AG04449 (cell line): ENCODE results near the gene CHST11.

Source experiments
- CTCF ChIA-PET: fragments of 350-600 bp; formaldehyde crosslinking; extraction: SDS; loops from one replicate; lab custom pipeline; 2021; ENCODE audit warnings: antibody characterized with exemption; lab: Yijun Ruan, JAX
- POLR2A ChIA-PET: fragments of 400-600, 350-600 bp; formaldehyde crosslinking; extraction: SDS; loops from one replicate; lab custom pipeline; 2020; ENCODE audit warnings: antibody characterized with exemption, inconsistent platforms; lab: Yijun Ruan, JAX
- DNase-seq: peaks from one replicate; pipeline ENCODE4 v3.0.0-alpha.2; 2010; ENCODE audit warnings: low read depth, low spot score
- H3K4me3 ChIP-seq: 2 replicates; pipeline ENCODE4 v1.5.1; 2011; ENCODE audit warnings: low read depth, mild to moderate bottlenecking, control low read depth, low read length
- TF ChIP-seq, protein P1 (sequence below): IDR thresholded peaks from one replicate; pipeline ENCODE4 v1.5.1; 2011; ENCODE audit warnings: mild to moderate bottlenecking, moderate library complexity, low read length, control low read depth, inconsistent platforms; ENCODE audit not compliant: insufficient read depth; ENCODE audit errors: missing control alignments

CHST11 gene

DNA sequence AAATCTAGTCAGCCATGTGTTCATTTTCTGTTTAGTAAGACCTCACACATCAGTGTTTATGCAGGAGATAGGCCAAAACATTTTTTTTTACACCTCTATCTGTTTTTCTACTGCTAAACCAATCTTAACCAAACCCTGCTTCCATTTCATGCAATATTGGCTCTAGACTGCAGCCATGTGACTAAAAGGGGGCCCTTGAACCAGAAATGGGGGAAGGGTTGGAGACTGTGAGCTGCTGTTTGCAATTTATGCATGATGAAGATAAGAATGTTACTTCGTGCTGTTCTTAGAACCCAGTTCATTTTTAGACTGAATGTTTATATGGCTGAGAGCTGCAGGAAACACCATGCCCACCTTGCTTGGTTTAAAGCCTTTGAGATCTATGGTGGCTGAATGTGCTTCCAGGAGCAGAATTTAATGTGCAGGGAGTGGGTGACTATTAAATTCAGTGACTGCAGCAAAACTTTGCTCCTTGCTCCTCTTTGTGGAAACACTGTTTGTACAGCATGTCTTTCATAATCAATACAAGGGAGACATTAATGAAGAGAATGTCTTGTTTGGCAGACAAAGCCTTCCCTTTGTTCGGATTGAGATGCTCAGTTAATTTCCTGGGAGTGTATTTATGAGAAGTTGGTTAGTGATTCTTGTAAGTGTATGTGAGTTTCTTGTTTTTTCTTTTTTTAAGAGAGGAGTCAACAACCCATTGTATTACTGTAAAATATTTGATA is 53.6 kb downstream of the CHST11 start:
- POLR2A ChIA-PET = no interaction called here
- H3K4me3 ChIP-seq = no peak overlapping the region
- DNase-seq = no peak
- CTCF ChIA-PET = no interaction called here
- TF ChIP-seq, protein P1, sequence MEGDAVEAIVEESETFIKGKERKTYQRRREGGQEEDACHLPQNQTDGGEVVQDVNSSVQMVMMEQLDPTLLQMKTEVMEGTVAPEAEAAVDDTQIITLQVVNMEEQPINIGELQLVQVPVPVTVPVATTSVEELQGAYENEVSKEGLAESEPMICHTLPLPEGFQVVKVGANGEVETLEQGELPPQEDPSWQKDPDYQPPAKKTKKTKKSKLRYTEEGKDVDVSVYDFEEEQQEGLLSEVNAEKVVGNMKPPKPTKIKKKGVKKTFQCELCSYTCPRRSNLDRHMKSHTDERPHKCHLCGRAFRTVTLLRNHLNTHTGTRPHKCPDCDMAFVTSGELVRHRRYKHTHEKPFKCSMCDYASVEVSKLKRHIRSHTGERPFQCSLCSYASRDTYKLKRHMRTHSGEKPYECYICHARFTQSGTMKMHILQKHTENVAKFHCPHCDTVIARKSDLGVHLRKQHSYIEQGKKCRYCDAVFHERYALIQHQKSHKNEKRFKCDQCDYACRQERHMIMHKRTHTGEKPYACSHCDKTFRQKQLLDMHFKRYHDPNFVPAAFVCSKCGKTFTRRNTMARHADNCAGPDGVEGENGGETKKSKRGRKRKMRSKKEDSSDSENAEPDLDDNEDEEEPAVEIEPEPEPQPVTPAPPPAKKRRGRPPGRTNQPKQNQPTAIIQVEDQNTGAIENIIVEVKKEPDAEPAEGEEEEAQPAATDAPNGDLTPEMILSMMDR = no peak

DNA sequence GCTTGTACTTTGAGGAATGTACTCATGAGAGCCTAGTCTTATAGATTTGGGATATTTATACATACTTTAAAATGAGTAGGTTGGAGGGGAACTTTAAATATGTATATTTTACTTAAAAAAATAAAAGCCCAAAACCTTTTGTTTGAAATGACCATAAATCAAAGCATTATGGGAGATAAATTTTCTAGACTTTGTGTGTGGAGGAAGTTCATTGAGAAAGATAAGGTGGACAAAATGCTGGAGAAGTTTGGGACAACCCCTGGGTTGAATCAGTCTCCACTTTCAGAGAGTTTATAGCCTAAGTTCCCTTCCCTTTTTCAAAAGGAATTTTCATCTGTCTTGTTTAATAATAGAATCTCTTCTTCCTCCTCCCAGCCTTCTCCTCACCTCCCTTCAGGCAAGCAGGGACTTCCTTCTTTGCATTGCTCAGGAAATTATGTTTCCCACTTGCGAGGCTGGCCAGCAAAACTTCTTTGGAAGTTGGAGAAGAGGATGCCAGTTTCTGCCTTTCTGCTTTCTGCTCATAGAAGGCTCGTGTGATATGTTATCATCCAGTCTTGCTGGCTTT is 54.2 kb downstream of the CHST11 start:
- TF ChIP-seq, protein P1 = no peak
- no peak overlapping the region for H3K4me3 ChIP-seq
- ChIA-PET POLR2A (no interaction called here), CTCF (no interaction called here)
- no peak for DNase-seq

DNA sequence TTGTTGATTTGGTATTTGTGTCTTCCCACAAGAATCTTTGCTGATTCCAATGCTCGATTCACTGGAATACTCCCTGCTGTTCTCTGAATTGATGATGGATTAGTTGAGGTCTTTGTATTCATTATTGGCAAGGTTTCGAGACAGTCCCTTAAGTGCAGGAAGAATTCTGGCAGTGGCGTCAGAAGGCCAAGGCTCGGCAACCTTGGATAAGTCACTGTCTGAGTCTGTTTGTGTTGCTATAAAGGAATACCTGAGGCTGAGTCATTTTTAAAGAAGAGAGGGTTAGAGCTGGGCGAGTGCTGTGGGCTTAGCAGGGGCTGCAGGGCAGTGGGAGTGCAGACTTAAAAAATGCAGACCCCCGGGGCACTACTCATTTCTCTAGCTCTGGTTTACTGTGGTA is 56.9 kb downstream of the CHST11 start:
- no peak for DNase-seq
- ChIA-PET CTCF (no interaction called here), POLR2A (no interaction called here)
- H3K4me3 ChIP-seq = no peak overlapping the region
- TF ChIP-seq, protein P1 = no peak

DNA sequence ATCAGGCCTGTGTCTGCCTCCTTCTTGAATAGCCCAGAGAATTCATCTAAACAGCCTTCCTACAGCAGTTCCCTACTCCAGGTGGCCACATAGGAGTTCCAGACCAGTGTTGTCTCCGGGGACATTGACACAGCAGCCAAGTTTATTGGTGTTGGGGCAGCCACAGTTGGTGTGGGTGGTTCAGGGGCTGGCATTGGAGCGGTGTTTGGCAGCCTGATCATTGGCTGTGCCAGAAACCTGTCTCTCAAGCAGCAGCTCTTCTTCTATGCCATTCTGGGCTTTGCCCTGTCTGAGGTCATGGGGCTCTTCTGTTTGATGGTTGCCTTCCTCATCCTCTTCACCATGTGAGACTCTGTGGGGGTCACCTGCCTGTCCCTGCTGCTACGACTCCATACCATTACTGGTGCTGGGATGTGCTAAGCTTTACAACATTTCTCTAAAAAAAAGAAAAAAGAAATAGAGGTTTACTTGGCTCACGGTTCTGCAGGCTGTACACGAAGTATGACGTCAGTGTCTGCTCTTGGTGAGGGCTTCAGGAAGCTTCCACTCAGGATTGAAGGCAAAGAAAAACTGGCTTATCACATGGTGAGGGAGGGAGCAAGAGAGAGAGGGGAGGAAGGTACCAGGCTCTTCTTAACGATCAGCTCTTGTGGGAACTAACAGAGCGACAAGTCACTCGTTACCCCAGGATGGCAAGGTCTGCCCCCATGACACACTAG is 57.5 kb downstream of the CHST11 start:
- no peak for DNase-seq
- TF ChIP-seq, protein P1 = no peak
- ChIA-PET CTCF (interaction anchor here (1.5 kb wide), 1 partner anchor 13 kb away, joined by 4 read pairs; no protein-coding TSS in a partner anchor), POLR2A (no interaction called here)
- H3K4me3 ChIP-seq = no peak overlapping the region

DNA sequence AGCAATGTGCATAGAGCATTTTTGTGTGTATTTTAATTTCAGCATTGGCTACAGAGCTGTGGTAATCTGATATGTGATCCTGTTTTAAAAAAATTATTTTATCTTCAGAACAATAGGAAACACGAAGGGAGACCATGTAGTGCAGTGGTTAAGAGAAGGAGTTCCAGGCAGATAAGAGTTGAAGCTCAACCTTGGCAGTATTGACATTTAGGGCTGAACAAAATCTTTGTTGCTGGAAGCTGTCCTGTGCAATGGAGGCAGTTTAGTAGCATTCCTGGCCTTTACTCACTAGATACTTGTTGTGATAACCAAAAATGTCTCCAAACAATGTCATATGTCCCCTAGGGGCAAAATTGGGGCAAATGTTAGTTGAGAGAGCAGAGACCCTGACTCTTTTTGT is 59.2 kb downstream of the CHST11 start:
- H3K4me3 ChIP-seq = no peak overlapping the region
- TF ChIP-seq, protein P1 = no peak
- ChIA-PET CTCF (interaction anchor here (0.8 to 1.5 kb wide), 2 partner anchors 14 to 16 kb away, joined by 3 to 4 read pairs; no protein-coding TSS in a partner anchor), POLR2A (no interaction called here)
- no peak for DNase-seq

DNA sequence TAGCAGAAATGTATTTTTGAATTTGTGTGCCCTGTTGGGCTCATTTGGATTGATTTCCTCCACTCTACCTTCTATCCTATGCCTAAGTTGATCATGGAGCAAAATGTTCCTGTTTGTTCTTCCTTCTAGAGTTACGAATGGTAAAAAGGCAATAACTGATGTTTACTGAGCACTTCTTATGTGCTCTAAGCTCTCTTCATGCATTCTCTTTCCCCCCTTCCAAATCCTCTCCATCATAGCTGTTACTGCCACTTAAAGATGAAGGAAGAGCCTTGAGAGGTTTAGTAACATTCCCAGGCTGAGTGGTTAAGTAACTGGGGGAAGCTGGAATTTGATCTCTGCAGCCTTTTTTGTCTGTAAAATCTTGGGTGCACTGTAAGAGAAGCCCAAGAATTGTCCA is 60.1 kb downstream of the CHST11 start:
- ChIA-PET POLR2A (no interaction called here), CTCF (interaction anchor here (1.2 kb wide), 2 partner anchors 14 to 135 kb away, joined by 3 read pairs; no protein-coding TSS in a partner anchor)
- no peak overlapping the region for H3K4me3 ChIP-seq
- TF ChIP-seq, protein P1 = no peak
- no peak for DNase-seq
